Anterior cingulate cortex (tissue), 58 donors: ENCODE data around the gene SCG2.
"Not testable (repeated sequence)": the region's sequence is repeated elsewhere in the genome, so short reads cannot be mapped to it uniquely, and the experiment has no call there.

Experiments used
- DNase-seq, 58 donors: peaks; one replicate each; lab custom pipeline; 2025; lab: John Stamatoyannopoulos, UW

SCG2 gene

GRCh38 chr2:223613017-223613950, 11.1 kb upstream of the SCG2 start:
- peak in 57 of 58 donors; percentile 16 to 90 (median 75) for DNase-seq

DNA sequence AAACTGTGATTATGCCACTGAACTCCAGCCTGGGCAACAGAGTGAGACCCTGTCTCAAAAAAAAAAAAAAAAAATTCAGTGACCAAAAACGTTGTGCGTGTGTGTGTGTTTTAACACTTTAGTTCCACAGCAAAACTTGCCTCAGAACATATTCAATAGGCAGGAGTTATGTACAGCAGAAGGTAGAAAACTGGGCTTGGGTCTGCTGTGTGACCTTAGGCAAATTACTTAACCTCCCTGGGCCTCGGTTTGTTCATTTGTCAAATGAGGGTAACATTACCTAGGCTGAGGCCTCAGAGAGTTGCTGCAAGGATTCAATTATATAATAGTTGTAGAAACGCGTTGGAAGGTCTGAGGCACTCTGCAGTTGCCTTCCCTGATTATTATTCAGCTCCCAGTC, 10.3 kb upstream of the SCG2 start:
- peak in 2 of 58 donors; percentile 41 to 66 for DNase-seq

DNA sequence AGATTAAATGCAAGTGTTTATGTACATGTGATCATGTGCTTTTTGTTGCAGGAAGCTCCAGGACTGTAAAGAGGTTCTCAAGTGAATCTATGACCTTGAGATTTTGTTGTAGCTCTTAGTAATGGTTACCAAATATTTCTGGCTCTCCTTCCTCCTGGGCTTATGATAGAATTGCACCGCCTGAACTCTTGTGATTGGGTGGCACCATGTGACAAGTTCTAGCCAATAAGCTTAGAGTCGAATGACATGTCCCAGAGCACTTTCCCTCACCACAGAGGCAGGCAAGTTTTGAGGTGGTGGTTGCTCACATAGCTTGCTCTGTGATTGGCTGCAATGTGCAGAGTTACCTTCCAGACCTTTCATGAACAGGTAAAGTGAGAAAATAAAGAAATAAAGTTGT, 8.9 kb upstream of the SCG2 start:
- DNase-seq, result no peak

DNA sequence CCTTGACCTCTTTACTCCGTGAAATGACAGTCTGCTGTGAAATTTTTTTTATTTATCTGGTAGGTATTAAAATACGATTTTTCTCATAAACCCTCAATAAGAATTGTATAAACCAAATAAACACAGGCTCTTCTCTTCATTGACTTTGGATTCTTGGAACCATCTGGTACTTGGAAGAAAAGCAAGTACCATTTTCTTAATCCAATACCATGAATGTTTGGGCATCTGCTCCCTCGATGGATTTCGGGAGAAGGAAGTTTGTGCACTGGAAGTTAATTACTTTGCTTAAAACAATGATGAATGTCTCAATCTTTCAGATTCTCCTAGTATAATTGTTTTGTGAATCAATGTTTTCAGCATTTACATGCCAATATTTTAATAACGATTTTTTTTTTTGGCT, 5.3 kb upstream of the SCG2 start:
- no peak for DNase-seq

DNA sequence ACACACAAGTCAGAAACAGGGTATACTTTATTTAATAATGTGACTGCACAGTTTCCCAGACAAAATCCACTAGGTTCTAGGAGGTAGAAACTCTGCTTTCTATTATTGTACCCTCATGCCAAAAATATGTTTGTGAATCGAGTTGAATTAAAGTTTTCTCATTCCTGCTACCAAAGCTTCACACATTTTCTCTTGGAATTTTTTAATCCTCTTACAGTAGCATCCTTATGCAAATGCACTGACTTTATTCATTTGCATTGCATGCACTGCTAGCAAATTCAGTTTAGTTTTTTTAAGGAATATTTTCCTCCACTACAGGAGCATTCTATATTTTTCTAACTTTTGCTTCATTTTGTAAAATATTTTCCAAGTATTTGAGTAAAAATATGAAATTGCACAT, 4.8 kb upstream of the SCG2 start:
- no peak for DNase-seq

DNA sequence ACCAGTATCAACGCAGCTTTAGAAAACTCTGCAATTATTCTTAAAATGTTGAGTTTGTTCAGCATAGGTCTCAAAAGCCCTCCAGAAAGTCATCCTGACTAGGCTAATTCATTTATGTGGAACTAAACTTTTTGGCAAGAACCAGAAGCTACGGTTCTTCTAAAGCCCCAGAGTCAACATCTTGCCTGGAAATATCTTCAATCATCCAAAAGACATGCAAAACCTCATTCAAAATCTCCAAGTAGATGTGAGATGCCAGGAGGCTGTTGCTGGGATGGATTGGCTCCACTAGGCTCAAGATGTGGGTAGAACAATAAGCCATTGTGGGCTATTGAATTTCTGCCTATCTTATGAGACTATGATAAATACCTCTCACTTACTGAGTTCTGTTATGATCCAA, 2.1 kb upstream of the SCG2 start:
- DNase-seq, result no peak

DNA sequence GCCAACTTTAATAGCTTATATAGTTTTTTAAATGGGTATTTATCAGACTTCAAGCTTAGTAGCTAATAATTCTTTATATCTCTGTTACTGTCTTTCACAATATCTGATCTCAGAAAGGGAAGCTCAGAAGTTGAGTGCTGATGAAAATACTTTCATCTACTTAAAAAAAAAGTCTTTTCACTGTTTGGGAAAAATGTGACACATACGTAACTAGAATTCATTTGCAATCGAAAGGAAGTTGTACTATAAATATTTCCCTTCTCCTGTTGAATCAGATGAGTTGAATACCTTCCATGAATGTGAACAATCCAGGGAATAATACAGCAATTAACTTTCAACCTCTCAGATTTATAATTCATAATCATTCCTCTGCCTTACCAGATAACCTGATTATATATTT, 811 bp upstream of the SCG2 start:
- DNase-seq, result no peak

DNA sequence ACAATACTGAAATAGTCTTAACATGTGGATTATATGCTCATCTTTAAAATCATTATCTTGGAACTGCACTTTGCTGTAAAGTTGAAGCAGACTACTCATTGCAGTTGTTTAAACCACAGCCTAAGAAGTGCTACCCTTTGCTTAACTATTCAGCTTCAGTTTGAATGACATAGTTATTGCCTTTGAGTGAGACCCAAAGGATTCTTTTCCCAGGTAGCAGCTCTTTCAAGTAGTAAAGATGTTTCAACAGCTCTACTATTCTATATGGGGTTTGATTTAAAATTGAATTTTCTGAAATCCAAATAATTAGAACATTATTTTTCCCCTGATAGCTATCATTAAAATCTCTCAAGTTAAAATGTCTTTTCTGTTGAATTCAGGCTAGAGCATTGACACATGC, 1.1 kb downstream of the SCG2 start:
- DNase-seq, result no peak

GRCh38 chr2:223599640-223600380, 2.4 kb downstream of the SCG2 start:
- no peak for DNase-seq

DNA sequence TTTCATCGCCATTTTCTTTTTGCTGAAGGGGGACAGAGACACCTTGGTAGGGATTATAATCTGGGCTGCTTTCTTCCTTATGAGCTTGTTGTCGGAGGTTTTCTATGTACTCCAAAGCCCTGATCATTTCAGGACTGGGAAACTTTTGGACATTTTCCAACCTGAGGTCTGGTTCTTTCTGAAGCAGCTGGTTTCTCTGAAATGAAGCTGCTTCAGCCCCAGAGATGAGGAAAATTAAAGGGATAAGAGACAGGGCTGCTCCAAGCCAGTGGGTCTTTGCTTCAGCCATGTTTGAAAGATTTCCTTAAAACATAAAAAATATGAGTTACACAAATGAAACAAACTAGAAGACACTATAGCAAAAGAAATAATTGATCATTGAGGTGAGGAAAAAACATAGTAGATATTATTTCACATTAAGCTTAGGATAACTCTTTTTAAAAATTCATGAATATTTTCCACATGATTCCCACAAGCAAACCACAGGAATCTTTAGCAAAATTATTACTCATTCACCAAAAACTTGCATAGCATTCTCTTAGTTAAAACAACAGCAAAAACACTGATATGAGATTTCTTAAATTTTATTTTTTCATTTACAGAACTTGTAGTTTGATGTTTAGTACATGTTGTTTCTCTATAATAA, 3.0 kb downstream of the SCG2 start:
- peak in 1 of 58 donors; percentile 12 for DNase-seq

DNA sequence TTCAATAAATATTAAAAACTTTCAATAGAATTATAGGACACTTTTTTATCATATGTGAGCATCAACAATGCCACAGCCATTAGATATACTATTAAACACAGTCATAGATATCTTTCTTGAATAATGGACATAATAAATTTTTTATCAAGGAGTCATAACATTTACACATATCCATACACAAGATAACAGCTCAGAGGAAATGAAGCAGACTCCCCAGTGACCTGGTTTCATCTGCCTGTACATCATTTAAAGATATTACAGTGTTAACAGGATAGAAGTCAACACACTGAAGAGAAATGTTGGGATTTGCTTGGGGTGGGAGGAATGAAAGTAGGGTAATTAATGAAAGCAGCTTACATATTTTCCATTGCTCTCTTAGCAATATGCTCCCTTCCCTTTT, 5.1 kb downstream of the SCG2 start:
- no peak for DNase-seq

DNA sequence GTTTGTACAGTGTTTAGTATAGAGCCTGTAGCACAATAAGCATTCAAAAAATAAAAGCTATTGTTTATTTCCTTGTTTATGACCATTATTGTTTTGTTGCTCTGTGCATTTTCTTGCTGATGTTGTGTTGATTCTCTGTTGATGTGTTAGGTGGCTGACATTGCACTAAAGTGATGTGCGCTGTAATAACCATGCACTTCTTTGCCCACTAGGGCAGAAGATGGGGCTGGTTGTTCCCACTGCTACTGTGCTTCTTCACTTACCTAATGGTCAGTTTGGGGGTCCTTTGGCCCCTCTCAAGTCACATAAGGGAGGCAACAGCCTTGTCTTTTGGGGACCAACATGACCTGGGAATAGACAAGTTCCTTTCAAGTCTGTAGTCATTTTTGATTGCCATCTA, 6.0 kb downstream of the SCG2 start:
- DNase-seq, result no peak

DNA sequence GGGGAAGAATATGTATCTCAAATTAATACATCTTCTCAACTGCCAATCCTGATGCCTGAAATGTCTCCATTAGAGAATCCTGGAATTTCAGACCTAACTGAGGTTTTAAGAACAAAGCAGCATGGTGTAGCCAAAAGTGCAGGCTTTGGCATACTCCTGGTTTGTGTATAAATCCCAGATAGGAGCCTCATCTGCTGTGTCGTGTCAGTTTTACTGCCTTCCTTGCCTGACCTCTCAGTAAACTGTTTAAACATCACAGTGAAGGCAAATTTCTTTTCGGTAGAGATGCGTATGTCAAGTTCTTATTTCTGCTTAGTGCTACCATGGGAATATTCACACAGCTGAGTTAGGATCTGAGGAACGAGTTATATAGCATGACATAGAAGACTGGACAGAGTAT, 7.3 kb downstream of the SCG2 start:
- DNase-seq, result no peak

GRCh38 chr2:223594259-223594658, 7.9 kb downstream of the SCG2 start:
- no peak for DNase-seq

GRCh38 chr2:223592689-223593088, 9.5 kb downstream of the SCG2 start:
- not testable (repeated sequence) for DNase-seq

DNA sequence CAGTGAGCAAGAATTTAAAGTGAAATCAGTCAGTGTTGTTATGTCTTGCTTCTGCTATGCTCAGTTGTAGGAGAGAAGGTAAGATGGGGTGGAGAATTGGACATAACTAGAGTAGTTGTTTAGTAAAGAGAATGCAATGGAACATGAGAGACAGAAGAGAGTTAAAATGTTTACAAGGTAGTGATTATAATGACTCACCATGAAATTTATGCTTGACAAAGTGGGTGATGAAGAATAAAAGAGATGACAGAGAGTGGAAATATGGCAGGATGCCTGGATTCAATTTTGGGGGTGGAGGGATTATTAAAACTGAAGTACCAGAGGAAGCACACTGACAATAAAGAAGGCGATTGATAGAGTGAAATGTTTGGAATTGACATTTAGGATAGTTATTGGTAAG, 10.6 kb downstream of the SCG2 start:
- DNase-seq, result no peak

- no peak for DNase-seq
Observed at GRCh38 chr2:223590964-223591363, 11.2 kb downstream of the SCG2 start.

GRCh38 chr2:223589901-223590300, 12.3 kb downstream of the SCG2 start:
- DNase-seq, result no peak

- no peak for DNase-seq
Observed at GRCh38 chr2:223588251-223588650, 13.9 kb downstream of the SCG2 start.

DNA sequence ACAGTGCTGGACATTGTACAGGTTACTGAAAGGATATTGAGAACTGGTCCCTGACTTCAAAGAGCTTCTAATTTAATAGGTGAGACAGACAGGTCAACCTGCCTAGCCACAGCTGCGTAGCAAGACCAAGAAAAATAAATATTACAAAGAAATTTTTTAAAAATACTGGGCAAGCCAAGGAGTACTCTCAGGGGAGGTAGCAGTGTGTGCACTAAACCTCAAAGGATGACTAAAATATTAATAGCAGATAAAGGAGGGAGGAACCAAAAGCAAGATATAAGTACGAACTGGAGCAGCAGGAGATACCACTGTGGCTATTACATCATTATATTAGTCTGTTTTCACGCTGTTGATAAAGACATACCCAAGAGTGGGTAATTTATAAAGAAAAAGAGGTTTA, 14.9 kb downstream of the SCG2 start:
- DNase-seq, result no peak

- DNase-seq, result no peak
Observed at GRCh38 chr2:223586261-223586660, 15.9 kb downstream of the SCG2 start.
